H1 (cell line): ENCODE data around the gene RBBP5. TPM values are rescaled to one million over a fixed set of nuclear protein-coding genes. Genes with fewer than 3 reads are reported as not detected.

Experiments
- CTCF ChIA-PET: fragments of 300-600 bp; sonication (Branson Sonifier 250); formaldehyde crosslinking; loops from one replicate; lab custom pipeline; 2021; ENCODE audit not compliant: partially characterized antibody; lab: Charles Lee
- POLR2A ChIA-PET: fragments of 300-600 bp; sonication (Branson Sonifier 250); formaldehyde crosslinking; loops from one replicate; lab custom pipeline; 2021; ENCODE audit warnings: inconsistent platforms; ENCODE audit not compliant: partially characterized antibody; lab: Charles Lee
- DNase-seq, 2 experiments: peaks; one replicate each; pipeline versions ENCODE4 v3.0.0 to v3.0.0-alpha.2; 2010 to 2022; ENCODE audit warnings: low spot score in 2 of 2, low read depth in 1 of 2, mixed read lengths in 1 of 2
- FAIRE-seq: peaks from 2 replicates; lab custom pipeline; 2011; peaks lifted over from hg19 to GRCh38; lab: Jason Lieb, UNC
- H2AFZ ChIP-seq: 2 replicates; pipeline ENCODE4 v1.8.1; 2012; ENCODE audit warnings: low read length, inconsistent platforms
- H2AK5ac ChIP-seq: 2 replicates; pipeline ENCODE4 v1.6.1; 2013; ENCODE audit warnings: low read depth, low read length
- H2BK120ac ChIP-seq: replicated peaks from 2 replicates; pipeline ENCODE3; 2013; ENCODE audit warnings: low read depth, low read length, inconsistent platforms
- H2BK12ac ChIP-seq: 2 replicates; pipeline ENCODE4 v1.6.1; 2013; ENCODE audit warnings: low read depth, low read length
- H2BK15ac ChIP-seq: 2 replicates; pipeline ENCODE4 v1.6.1; 2013; ENCODE audit warnings: low read length
- H2BK20ac ChIP-seq: 2 replicates; pipeline ENCODE4 v1.6.1; 2013; ENCODE audit warnings: low read length
- H2BK5ac ChIP-seq: 2 replicates; pipeline ENCODE4 v1.6.1; 2013; ENCODE audit warnings: low read depth, low read length
- H3K14ac ChIP-seq: 2 replicates; pipeline ENCODE4 v1.6.1; 2013; ENCODE audit warnings: inconsistent platforms; ENCODE audit not compliant: insufficient read length
- H3K18ac ChIP-seq: 2 replicates; pipeline ENCODE4 v1.6.1; 2013; ENCODE audit warnings: low read length; ENCODE audit errors: extremely low read depth
- H3K23ac ChIP-seq: 2 replicates; pipeline ENCODE4 v1.6.1; 2013; ENCODE audit warnings: inconsistent platforms; ENCODE audit not compliant: insufficient read length
- H3K23me2 ChIP-seq: 2 replicates; pipeline ENCODE4 v1.6.1; 2013; ENCODE audit warnings: low read depth, low read length
- H3K27ac ChIP-seq: 2 replicates; pipeline ENCODE4 v1.6.1; 2011; ENCODE audit warnings: low read depth, low read length, inconsistent platforms
- H3K27me3 ChIP-seq, 4 experiments: replicated peaks in 1 of 4; 1 replicate in 1 of 4; 2 replicates in 3 of 4; pipeline versions ENCODE4 v1.6.1 to v1.8.1; 2011 to 2013; ENCODE audit warnings: low read length in 3 of 4, mild to moderate bottlenecking in 3 of 4, inconsistent platforms in 2 of 4, mixed read lengths in 2 of 4, moderate library complexity in 1 of 4; ENCODE audit not compliant: control insufficient read depth in 3 of 4, insufficient read depth in 3 of 4; ENCODE audit errors: extremely low read depth in 1 of 4
- H3K36me3 ChIP-seq, 4 experiments: 2 replicates each; pipeline versions ENCODE4 v1.6.1 to v1.8.1; 2011 to 2013; ENCODE audit warnings: mild to moderate bottlenecking in 4 of 4, low read length in 3 of 4, moderate library complexity in 2 of 4, control low read depth in 1 of 4, inconsistent platforms in 1 of 4; ENCODE audit not compliant: insufficient read depth in 4 of 4, control insufficient read depth in 2 of 4
- H3K4ac ChIP-seq: replicated peaks from 2 replicates; pipeline ENCODE3; 2013; ENCODE audit warnings: low read length, low read depth, mixed read lengths, inconsistent platforms; ENCODE audit not compliant: insufficient read length
- H3K4me1 ChIP-seq, 4 experiments: replicated peaks in 1 of 4; 1 replicate in 1 of 4; 2 replicates in 3 of 4; pipeline versions ENCODE4 v1.6.1 to v1.8.1; 2011 to 2013; ENCODE audit warnings: low read length in 3 of 4, inconsistent platforms in 2 of 4, mixed read lengths in 1 of 4; ENCODE audit not compliant: insufficient read depth in 4 of 4, control insufficient read depth in 3 of 4
- H3K4me2 ChIP-seq, 2 experiments: 2 replicates each; pipeline versions ENCODE4 v1.6.1 to v1.8.1; 2011 to 2013; ENCODE audit warnings: low read depth in 2 of 2, low read length in 2 of 2, control low read depth in 1 of 2, inconsistent platforms in 1 of 2, mild to moderate bottlenecking in 1 of 2; ENCODE audit not compliant: insufficient read depth in 1 of 2
- H3K4me3 ChIP-seq, 4 experiments: fragments of 200-600, 300-600 bp in 1 of 4; sonication (generic), shearing (Covaris generic), sonication (Bioruptor Twin) in 1 of 4; 2 replicates each; pipeline versions ENCODE4 v1.5.1 to v1.8.1; 2011 to 2016; ENCODE audit warnings: low read length in 4 of 4, low read depth in 3 of 4, control low read depth in 2 of 4, inconsistent platforms in 2 of 4, mild to moderate bottlenecking in 2 of 4, mixed read lengths in 1 of 4, moderate library complexity in 1 of 4; ENCODE audit not compliant: insufficient read depth in 2 of 4; ENCODE audit errors: extremely low read depth in 1 of 4
- H3K56ac ChIP-seq: replicated peaks from 2 replicates; pipeline ENCODE3; 2013; ENCODE audit warnings: low read depth, mild to moderate bottlenecking, mixed read lengths, low read length, inconsistent platforms; ENCODE audit not compliant: insufficient read length
- H3K79me1 ChIP-seq: 2 replicates; pipeline ENCODE4 v1.6.1; 2013; ENCODE audit warnings: low read depth, low read length, control low read depth
- H3K79me2 ChIP-seq, 2 experiments: 2 replicates each; pipeline versions ENCODE4 v1.6.1 to v1.8.1; 2012 to 2013; ENCODE audit warnings: low read length in 2 of 2, mild to moderate bottlenecking in 2 of 2, inconsistent platforms in 1 of 2; ENCODE audit not compliant: insufficient read depth in 2 of 2, control insufficient read depth in 1 of 2
- H3K9ac ChIP-seq, 4 experiments: replicated peaks in 1 of 4; 1 replicate in 1 of 4; 2 replicates in 3 of 4; pipeline versions ENCODE4 v1.6.1 to v1.8.1; 2011 to 2013; ENCODE audit warnings: low read depth in 3 of 4, low read length in 3 of 4, control low read depth in 2 of 4, mild to moderate bottlenecking in 2 of 4, moderate library complexity in 2 of 4, inconsistent platforms in 1 of 4; ENCODE audit errors: extremely low read depth in 1 of 4
- H3K9me3 ChIP-seq, 2 experiments: 2 replicates each; pipeline versions ENCODE4 v1.6.1 to v1.8.1; 2012 to 2013; ENCODE audit warnings: mild to moderate bottlenecking in 2 of 2, moderate library complexity in 2 of 2, control low read depth in 1 of 2, inconsistent platforms in 1 of 2, low read depth in 1 of 2, low read length in 1 of 2, mixed read lengths in 1 of 2; ENCODE audit not compliant: insufficient read depth in 2 of 2
- H4K20me1 ChIP-seq, 2 experiments: replicated peaks in 1 of 2; 2 replicates each; pipeline versions ENCODE3 to v1.8.1; 2011 to 2013; ENCODE audit warnings: inconsistent platforms in 2 of 2, low read length in 2 of 2, mild to moderate bottlenecking in 1 of 2; ENCODE audit not compliant: insufficient read depth in 2 of 2, control insufficient read depth in 1 of 2
- H4K5ac ChIP-seq: 2 replicates; pipeline ENCODE4 v1.6.1; 2013; ENCODE audit warnings: low read length, low read depth, mixed read lengths, inconsistent platforms; ENCODE audit not compliant: insufficient read length
- H4K8ac ChIP-seq: 2 replicates; pipeline ENCODE4 v1.8.0; 2013; ENCODE audit warnings: mild to moderate bottlenecking, moderate library complexity, low read length, inconsistent platforms; ENCODE audit not compliant: insufficient read depth; ENCODE audit errors: extremely low read depth
- H4K91ac ChIP-seq: replicated peaks from 2 replicates; pipeline ENCODE3; 2013; ENCODE audit warnings: low read length, mixed read lengths, inconsistent platforms; ENCODE audit not compliant: insufficient read length
- CBX5 ChIP-seq: fragments of 300-800, 300-1000 bp; sonication (generic); IDR thresholded peaks from 2 replicates; pipeline ENCODE4 v1.7.1; 2016; ENCODE audit warnings: antibody characterized with exemption, low read length, low read depth
- CBX8 ChIP-seq: fragments of 300-800, 300-1000 bp; sonication (generic); IDR thresholded peaks from 2 replicates; pipeline ENCODE4 v1.7.1; 2016; ENCODE audit warnings: low read depth, low read length, borderline replicate concordance
- EZH2 ChIP-seq: fragments of 200-600 bp; sonication (generic); IDR thresholded peaks from 2 replicates; pipeline ENCODE4 v1.7.1; 2012; ENCODE audit warnings: low read depth, mild to moderate bottlenecking, moderate library complexity, low read length, inconsistent platforms; ENCODE audit not compliant: severe bottlenecking
- HDAC2 ChIP-seq, 2 experiments: fragments of 300-600 bp in 1 of 2; sonication (generic) in 1 of 2; IDR thresholded peaks; 2 replicates each; pipeline ENCODE4 v1.6.1; 2011 to 2012; ENCODE audit warnings: low read depth in 2 of 2, low read length in 2 of 2, mild to moderate bottlenecking in 2 of 2, moderate library complexity in 2 of 2, borderline replicate concordance in 1 of 2, inconsistent platforms in 1 of 2
- JUN ChIP-seq: IDR thresholded peaks from 2 replicates; pipeline ENCODE4 v1.6.1; 2011; ENCODE audit warnings: low read depth, mild to moderate bottlenecking, improper control_type of control experiment, low read length
- MAFK ChIP-seq: IDR thresholded peaks from 2 replicates; pipeline ENCODE4 v1.6.1; 2012; ENCODE audit warnings: low read depth, mild to moderate bottlenecking, improper control_type of control experiment, low read length
- SIRT6 ChIP-seq: IDR thresholded peaks from one replicate; pipeline ENCODE4 v1.7.1; 2012; ENCODE audit warnings: low read length, inconsistent platforms
- SP1 ChIP-seq: IDR thresholded peaks from 2 replicates; pipeline ENCODE4 v1.6.1; 2011; ENCODE audit warnings: low read depth, low read length
- USF2 ChIP-seq: IDR thresholded peaks from 2 replicates; pipeline ENCODE4 v1.6.1; 2011; ENCODE audit warnings: low read length, improper control_type of control experiment
- WGBS, 2 experiments: shearing (Covaris generic) in 1 of 2; methylation state at CpG; one replicate each; pipeline versions ENCODE4 v1.1.6 to v1.1.7; 2013 to 2015; ENCODE audit warnings: low lambda C conversion rate in 2 of 2, mixed read lengths in 2 of 2, inconsistent platforms in 1 of 2, low coverage in 1 of 2, missing lambda C conversion rate in 1 of 2; ENCODE audit not compliant: insufficient replicate concordance in 2 of 2, insufficient coverage in 1 of 2, insufficient read length in 1 of 2; ENCODE audit errors: extremely low coverage in 1 of 2, missing lambda C conversion rate in 1 of 2; 5-methylcytosine and 5-hydroxymethylcytosine counted together
- polyA plus RNA-seq, 7 experiments: library from polyadenylated mRNA; depleted of rRNA in 3 of 7; stranded (reverse) in 5 of 7; unstranded in 2 of 7; fragments of >200 nt in 5 of 7; fragments of 200-250 nt in 2 of 7; gene quantifications; 1 replicate in 5 of 7; 2 replicates in 1 of 7; 4 replicates in 1 of 7; pipeline versions ENCODE4 v1.2.1 to v1.2.3, GENCODE V29; 2011 to 2013; ENCODE audit warnings: missing spikeins in 2 of 7, mixed read lengths in 2 of 7
- total RNA-seq: library from RNA; stranded (reverse); fragmentation: NEBNext Ultra II Directional; extraction: Animal tissue kit (Norgen Biotek cat#: 25700); gene quantifications from 2 replicates; pipeline ENCODE4 v1.2.1, GENCODE V29; 2021
- TF ChIP-seq, protein P1 (sequence below): IDR thresholded peaks from 2 replicates; pipeline ENCODE4 v1.6.1; 2011; ENCODE audit warnings: low read depth, mild to moderate bottlenecking, low read length; ENCODE audit not compliant: insufficient read depth

The RBBP5 gene
- total and polyA plus RNA-seq, 2 of the 8 experiments (the other 6 are each of a cell fraction or from before 2014, with no cell fraction given), result 6.7 to 21.5 TPM

DNA sequence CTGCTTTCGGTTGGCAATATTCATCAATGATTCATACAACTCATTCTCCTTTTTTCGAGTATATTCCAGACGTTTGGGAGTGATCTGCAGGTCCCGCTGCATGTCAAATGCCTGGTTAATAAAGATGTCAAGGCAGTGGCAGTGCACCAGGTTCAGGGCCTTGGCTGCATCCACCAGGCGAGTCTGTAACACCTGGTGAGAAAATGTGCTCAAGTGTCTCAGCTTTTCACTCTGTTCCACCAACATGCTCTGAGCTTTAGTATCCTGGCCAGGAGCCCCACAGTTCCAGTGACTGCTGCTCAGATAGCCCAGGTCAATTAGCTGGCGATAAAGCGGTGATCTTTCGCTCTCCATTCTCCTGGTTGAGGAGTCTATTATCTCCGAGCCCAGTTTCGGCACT, 47.5 kb upstream of the RBBP5 start:
- no peaks in the 10 kb centered on the region for H4K20me1 ChIP-seq
- FAIRE-seq, result no peak
- no peak overlapping the region for H3K56ac ChIP-seq
- H3K79me2 ChIP-seq, result no peaks in the 10 kb centered on the region
- no peak overlapping the region for H2BK15ac ChIP-seq
- H3K18ac ChIP-seq, result no peak overlapping the region
- H3K4me1 ChIP-seq, result no peaks in the 10 kb centered on the region
- H3K23me2 ChIP-seq, result no peaks in the 10 kb centered on the region
- no peak overlapping the region for H3K14ac ChIP-seq
- no peak overlapping the region for H3K23ac ChIP-seq
- no peak for TF ChIP-seq MAFK
- TF ChIP-seq SP1, result no peak
- TF ChIP-seq, protein P1, sequence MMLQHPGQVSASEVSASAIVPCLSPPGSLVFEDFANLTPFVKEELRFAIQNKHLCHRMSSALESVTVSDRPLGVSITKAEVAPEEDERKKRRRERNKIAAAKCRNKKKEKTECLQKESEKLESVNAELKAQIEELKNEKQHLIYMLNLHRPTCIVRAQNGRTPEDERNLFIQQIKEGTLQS, result no peak
- no peak for TF ChIP-seq JUN
- no peak for TF ChIP-seq USF2
- TF ChIP-seq SIRT6, result no peak
- TF ChIP-seq EZH2, result no peak
- TF ChIP-seq CBX8, result no peak
- no peak for TF ChIP-seq HDAC2 (IDR thresholded peaks at IDR 0.05; ENCODE audit: borderline replicate concordance in 1 of 2, low read depth in 2 of 2, low read length in 2 of 2)
- TF ChIP-seq CBX5, result no peak
- TF ChIP-seq, all 59 proteins: peak for 0
- H3K4me3 ChIP-seq, result no peak overlapping the region
- no peak overlapping the region for H4K8ac ChIP-seq
- H3K9me3 ChIP-seq, result no peaks in the 10 kb centered on the region; a peak in 1 of 4 replicates
- H3K27me3 ChIP-seq, result no peaks in the 10 kb centered on the region
- no peak overlapping the region for H2AK5ac ChIP-seq
- H2BK120ac ChIP-seq, result no peak overlapping the region
- H3K4ac ChIP-seq, result no peak overlapping the region
- ChIA-PET POLR2A (no interaction called here), CTCF (interaction anchor here (0.8 to 1.1 kb wide), 3 partner anchors 12 to 111 kb away, joined by 3 read pairs; no protein-coding TSS in a partner anchor)
- H3K79me1 ChIP-seq, result no peaks in the 10 kb centered on the region
- H4K5ac ChIP-seq, result no peak overlapping the region
- no peak overlapping the region for H2BK5ac ChIP-seq
- H3K4me2 ChIP-seq, result no peak overlapping the region
- H4K91ac ChIP-seq, result no peak overlapping the region
- no peak overlapping the region for H2BK20ac ChIP-seq
- H2AFZ ChIP-seq, result no peak overlapping the region
- WGBS, 2 experiments, result 88% methylated on average over 10 of the region's 10 CpGs; no CpG with 5 or more reads in 1 of the 2 experiments
- H2BK12ac ChIP-seq, result no peak overlapping the region
- no peak overlapping the region for H3K9ac ChIP-seq
- peaks cover 0 to 19% (median 3%) of the 10 kb centered on the region in 4 experiments; a peak in 2 of 8 replicates for H3K36me3 ChIP-seq
- H3K27ac ChIP-seq, result no peak overlapping the region
- DNase-seq, result no peak
